Medulla oblongata (tissue), 1 donor: ENCODE data around the gene GTF3C4.

Experiments
- DNase-seq: peaks from one replicate; pipeline ENCODE4 v3.0.0-alpha.2; 2015; ENCODE audit errors: extremely low spot score

GTF3C4 gene

DNA sequence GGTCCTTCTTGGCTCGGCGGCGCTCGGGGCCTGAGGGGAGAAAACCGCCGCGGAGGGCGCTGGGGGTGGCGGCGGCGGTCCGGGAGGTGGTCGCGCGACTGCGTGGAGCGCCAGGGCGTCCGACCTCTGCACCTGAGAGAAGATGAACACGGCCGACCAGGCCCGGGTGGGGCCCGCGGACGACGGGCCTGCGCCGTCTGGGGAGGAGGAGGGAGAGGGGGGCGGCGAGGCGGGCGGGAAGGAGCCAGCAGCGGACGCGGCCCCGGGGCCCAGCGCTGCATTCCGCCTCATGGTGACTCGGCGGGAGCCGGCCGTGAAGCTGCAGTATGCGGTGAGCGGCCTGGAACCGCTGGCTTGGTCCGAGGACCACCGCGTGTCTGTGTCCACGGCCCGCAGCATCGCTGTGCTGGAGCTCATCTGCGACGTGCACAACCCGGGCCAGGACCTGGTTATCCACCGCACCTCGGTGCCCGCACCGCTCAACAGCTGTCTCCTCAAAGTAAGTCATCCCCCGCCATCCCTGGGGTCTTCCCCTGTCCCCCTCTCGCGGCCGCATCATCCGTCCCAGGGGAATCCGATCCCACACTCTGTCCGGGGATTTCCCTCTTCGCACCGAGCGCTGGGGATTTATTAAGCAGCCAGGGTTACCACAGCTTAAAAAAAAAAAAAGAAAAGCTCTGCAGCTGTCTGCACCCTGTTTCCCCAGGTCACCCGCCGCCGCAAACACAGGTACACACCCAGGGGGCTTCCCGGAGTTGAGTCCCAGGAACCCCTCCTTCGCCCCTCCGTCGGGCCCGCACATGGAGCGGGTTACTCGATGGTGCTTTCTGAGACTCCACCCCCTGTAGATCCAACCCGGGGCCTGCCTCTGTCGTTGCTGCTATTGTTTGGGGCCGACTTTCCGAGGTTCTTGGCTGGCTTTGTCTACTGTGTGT is at the start of gene GTF3C4:
GTF3C4 (plus strand) TSS at position 8 of the 935 bp plus-strand sequence; CDS start at position 143, 135 bp downstream.
- DNase-seq: no peak

DNA sequence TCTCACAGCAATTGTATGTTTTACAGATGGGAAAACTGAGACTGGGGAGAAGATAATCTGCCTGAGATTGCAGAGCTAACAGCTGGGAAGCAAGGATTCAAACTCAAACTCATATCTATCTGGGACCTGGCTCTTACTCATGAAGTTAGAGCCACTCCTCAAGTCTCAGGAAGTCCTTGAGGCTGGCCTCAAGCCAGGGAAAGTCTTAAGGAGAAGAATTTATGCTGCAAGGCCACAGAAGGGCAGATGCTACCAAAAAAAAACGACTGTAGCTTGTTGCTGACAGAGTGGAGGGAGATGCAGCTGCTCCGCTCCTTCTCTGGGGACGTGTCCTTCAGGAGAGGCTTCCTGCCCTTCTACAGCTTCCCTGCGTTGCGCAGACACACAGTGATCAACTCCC is 48.1 kb upstream of the GTF3C4 start:
- no peak for DNase-seq

DNA sequence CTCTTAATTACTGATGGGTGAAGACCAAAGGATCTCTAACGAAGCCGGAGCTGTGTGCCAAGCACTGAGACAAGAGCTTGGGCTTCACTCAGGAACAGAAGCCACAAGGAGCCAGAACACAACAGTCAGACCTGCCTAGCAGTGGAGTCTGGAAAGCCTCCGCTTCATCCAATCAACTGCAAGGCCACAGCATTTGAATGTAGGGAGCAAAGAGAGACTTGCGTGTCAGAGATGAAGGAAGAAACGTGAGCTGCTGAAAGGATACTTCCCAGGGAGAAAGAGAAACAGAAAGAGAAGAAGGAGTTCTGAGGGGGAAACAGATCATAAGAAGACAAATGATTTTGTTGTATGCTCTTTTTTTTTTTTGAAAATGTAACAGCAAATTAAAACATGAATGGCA is 44.0 kb upstream of the GTF3C4 start:
- DNase-seq: no peak

- DNase-seq: peak; percentile 31
These were observed 43.2 kb upstream of the GTF3C4 start for GRCh38 chr9:132627106-132627505.

- no peak for DNase-seq
These were observed 42.7 kb upstream of the GTF3C4 start for GRCh38 chr9:132627594-132627993.

DNA sequence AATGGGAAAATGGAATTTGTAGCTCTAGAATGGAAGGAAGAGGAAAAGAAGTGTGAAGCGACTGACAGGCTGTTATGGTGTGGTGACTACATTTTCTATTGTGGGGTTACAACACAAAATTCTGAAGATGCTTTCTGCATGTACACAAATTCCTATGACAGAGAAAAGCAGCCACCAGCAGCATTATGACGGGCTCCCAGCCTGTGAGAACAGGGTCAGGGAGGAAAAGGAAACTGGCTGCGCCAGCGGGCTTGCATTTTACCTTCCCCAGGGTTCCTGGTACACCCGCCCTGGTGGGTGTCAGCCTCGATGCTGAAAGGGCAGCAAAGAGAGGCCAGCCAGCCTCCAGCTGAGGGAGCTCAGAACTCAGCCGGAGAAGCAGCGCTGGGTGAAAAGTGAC is 41.5 kb upstream of the GTF3C4 start:
- no peak for DNase-seq

GRCh38 chr9:132630116-132630515 is 40.1 kb upstream of the GTF3C4 start:
- no peak for DNase-seq

DNA sequence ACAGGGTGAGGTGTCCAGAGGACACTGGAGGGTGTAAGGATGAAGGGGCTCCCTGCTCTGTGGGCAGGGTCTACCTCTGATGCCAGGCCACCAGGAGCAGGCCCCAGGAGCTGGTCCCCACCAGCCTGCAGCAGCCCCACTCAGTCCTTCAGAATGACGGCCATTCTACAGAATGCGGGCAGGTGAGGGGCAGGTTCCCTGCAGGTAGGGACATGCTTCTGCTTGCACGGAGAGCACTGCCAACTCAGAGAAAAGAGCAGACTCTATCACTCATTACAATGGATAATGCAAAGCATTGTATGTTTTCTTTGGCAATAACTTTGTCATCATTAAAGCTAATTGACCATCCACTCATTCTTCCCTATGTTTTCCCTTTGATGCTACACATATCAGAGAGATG is 39.5 kb upstream of the GTF3C4 start:
- DNase-seq: no peak

- no peak for DNase-seq
These were observed 39.0 kb upstream of the GTF3C4 start for GRCh38 chr9:132631280-132631679.

- DNase-seq: no peak
These were observed 38.6 kb upstream of the GTF3C4 start for GRCh38 chr9:132631685-132632084.

DNA sequence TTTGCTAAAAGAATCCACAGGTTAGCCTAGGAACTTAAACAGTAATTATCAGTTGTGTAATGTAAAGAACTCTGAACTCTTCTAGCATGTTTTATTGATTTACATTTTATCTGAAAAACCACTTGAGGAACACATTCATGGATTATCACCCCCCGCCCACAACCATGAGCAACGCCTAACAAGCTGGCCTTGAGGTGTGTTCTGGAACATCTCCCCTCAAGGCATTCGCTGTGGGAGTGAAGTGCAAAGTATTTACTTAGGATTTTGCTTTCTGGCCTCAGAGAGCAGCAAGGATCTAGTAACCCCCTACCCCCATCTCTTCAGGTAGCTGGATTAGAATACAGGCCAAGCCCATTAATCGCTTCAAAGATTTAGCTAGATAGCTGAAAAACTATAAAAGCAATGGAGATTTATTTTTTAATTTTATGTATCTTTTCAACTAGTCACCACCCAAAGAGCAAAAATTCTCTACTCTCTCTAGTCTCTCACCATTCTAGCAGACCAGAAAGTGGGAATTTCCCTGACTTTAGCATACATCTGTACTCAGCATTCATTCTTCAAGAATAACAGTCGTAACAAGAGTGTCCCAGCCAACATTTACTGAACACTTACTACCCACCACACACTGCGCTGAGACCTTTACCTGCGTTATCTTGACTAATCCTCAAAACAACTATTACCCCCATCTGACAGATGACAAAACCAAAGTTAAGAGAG is 37.7 kb upstream of the GTF3C4 start:
- DNase-seq: no peak

- no peak for DNase-seq
These were observed 35.9 kb upstream of the GTF3C4 start for GRCh38 chr9:132634327-132634726.

DNA sequence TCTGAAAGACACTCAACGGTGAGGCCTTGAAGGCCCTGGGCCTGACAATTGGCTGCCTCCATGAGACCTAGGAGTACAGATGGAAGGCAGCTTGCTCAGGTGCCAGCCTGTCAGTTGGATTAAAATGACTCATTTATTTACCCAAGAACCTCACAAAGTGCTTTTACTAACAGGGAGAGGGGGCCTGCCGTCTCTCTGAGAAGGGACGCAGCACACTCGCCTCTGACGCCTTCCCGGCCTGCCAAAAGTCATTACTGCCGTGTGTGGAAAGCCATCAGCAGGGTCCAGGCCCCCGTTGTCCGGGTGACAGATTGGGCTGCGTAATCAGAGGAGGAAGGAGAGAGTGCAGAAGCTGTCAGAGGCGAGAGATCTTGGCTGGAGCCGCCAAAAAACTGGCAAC is 32.9 kb upstream of the GTF3C4 start:
- no peak for DNase-seq

DNA sequence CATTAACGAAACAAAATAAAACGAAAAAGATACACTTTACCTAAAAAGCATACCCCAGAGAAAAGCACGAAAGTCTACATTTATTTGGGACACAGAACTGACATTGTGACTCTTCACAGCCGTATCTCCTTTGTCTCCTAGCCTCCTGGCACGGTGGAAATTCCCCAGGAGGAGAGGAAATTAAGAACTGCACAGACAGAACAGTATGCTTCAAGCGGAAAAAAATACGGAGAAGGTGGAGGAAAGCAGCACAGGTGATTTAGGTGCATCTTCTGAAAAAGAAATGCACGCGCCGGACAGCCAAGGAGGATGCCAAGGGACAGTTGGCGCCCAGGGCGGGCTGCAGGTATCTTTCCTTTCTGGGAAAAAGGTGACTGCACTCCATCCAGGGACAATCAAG is 32.5 kb upstream of the GTF3C4 start:
- DNase-seq: no peak

GRCh38 chr9:132638240-132638639 is 32.0 kb upstream of the GTF3C4 start:
- no peak for DNase-seq

DNA sequence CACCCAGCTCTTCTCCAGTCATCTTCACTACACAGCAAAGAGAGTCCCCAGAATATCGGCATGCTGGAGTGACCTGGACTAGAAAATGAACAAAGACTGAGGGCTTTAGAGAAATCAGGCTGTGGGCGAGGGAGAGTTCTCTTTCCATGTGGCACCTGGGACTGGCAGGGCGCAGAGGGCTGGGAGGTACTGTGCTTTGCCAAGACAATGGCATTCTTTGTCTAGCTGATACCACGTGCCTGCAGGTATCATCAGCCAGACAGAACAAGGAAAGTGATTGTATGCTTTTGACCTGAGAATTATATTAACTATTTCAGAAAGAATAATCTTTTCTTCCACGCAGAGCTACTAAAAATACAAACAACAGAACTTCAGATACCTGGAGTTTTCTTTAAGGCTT is 30.9 kb upstream of the GTF3C4 start:
- DNase-seq: no peak

- DNase-seq: no peak
These were observed 29.0 kb upstream of the GTF3C4 start for GRCh38 chr9:132641216-132641615.

GRCh38 chr9:132644251-132644650 is 26.0 kb upstream of the GTF3C4 start:
- no peak for DNase-seq

DNA sequence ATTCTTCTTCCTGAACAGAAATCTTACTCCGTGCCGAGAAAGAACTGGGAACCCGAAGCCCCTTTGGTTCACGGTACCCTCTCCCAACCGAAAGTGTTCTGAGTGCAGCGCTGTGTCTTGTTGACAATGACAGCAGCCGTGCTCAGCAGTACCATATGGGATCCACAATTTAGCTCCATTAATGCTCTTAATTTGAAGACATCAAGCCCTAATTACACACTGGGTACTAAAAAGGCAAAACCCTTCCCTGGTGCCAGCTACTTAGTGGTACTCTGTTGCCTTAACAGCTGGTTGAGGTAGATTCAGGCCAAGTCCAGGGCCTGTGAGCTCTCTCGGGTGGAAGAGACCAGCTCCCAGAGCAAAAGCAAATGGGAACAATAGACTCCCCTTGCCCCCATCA is 25.0 kb upstream of the GTF3C4 start:
- no peak for DNase-seq

GRCh38 chr9:132645711-132646110 is 24.6 kb upstream of the GTF3C4 start:
- no peak for DNase-seq

DNA sequence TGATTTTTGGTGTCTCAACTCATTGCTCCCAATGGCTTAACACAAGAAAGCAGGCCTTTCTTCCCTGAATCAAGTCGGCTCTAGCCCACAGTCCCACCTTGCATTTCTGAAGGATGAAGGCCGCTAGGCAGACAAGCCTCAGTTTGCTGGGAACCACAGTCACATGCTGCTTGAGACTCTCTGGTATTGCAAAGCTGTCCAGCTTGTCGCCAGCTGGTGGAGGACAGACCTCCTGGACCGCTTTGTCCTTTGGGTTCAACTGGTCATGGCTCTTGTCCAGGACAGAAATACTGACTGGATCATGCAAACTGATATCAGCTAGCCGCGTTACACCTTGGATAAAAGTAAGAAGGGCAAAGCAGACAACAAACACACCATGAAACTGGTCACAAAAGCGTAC is 23.5 kb upstream of the GTF3C4 start:
- no peak for DNase-seq

DNA sequence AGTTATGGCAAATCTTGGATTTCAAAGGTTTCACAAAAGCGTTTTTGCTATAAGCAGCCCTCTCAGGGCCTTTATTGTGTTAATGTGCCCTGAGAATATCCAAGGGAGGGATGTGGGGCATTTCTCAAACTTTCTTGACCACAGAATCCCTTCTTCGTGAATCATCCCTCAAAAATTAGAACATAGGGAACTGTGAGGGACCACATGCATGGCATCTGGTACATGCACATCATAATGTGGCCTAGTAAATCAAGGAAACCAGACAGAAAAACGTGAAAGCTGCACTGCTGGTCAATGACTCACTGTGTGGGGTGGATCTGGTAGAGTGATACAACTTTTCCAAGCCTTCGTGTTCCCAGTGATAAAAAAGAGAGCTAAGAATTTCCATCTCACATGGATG is 22.9 kb upstream of the GTF3C4 start:
- no peak for DNase-seq

- no peak for DNase-seq
These were observed 22.5 kb upstream of the GTF3C4 start for GRCh38 chr9:132647806-132648205.
